Skeletal muscle satellite cell (primary cell): Measurements from ENCODE around the gene PARP9.
"Not testable (repeated sequence)": the region's sequence is repeated elsewhere in the genome, so short reads cannot be mapped to it uniquely, and the experiment has no call there.

Experiments
- H3K27me3 ChIP-seq: 2 replicates; pipeline ENCODE4 v1.7.0; 2013; ENCODE audit warnings: low read length; ENCODE audit not compliant: control insufficient read depth, insufficient read depth
- H3K36me3 ChIP-seq: 2 replicates; pipeline ENCODE4 v1.7.0; 2013; ENCODE audit warnings: mild to moderate bottlenecking, control low read depth, low read length; ENCODE audit not compliant: insufficient read depth
- H3K4me1 ChIP-seq: 2 replicates; pipeline ENCODE4 v1.7.0; 2013; ENCODE audit warnings: low read length; ENCODE audit not compliant: control insufficient read depth, insufficient read depth
- H3K4me2 ChIP-seq: 2 replicates; pipeline ENCODE4 v1.7.0; 2013; ENCODE audit warnings: mild to moderate bottlenecking, low read length
- H3K4me3 ChIP-seq: 2 replicates; pipeline ENCODE4 v1.7.0; 2013; ENCODE audit warnings: low read length
- H3K9ac ChIP-seq: 2 replicates; pipeline ENCODE4 v1.7.0; 2013; ENCODE audit warnings: mild to moderate bottlenecking, low read depth, low read length, moderate library complexity
- H3K9me3 ChIP-seq: replicated peaks from 2 replicates; pipeline ENCODE4 v1.7.0; 2013; ENCODE audit warnings: mild to moderate bottlenecking, control low read depth, low read length

Gene PARP9

GRCh38 chr3:122568755-122569154 lies 4.7 kb upstream of the PARP9 start:
- Histone ChIP-seq H3K36me3 (peaks cover 17% of the 10 kb centered on the region), H3K9ac (no peak overlapping the region), H3K4me2 (no peak overlapping the region), H3K4me1 (peaks cover 14% of the 10 kb centered on the region), H3K27me3 (no peaks in the 10 kb centered on the region), H3K4me3 (no peak overlapping the region), H3K9me3 (no peaks in the 10 kb centered on the region)

GRCh38 chr3:122568131-122568530 lies 4.0 kb upstream of the PARP9 start:
- not testable (repeated sequence) for H3K9me3 ChIP-seq, H3K4me2 ChIP-seq, H3K9ac ChIP-seq, H3K27me3 ChIP-seq, H3K4me3 ChIP-seq
- peaks cover 17% of the 10 kb centered on the region for H3K36me3 ChIP-seq
- H3K4me1 ChIP-seq: peaks cover 16% of the 10 kb centered on the region

GRCh38 chr3:122563717-122564025 lies 429 bp downstream of the PARP9 start:
- Histone ChIP-seq H3K9me3 (no peaks in the 10 kb centered on the region), H3K36me3 (peaks cover 5% of the 10 kb centered on the region), H3K27me3 (no peaks in the 10 kb centered on the region), H3K9ac (peak overlapping the region; percentile 93), H3K4me3 (peak overlapping the region; percentile 89), H3K4me2 (peak overlapping the region; percentile 94), H3K4me1 (peaks cover 11% of the 10 kb centered on the region)

- H3K4me2 ChIP-seq: peak overlapping the region; percentile 94
- H3K27me3 ChIP-seq: no peaks in the 10 kb centered on the region
- H3K9me3 ChIP-seq: no peaks in the 10 kb centered on the region
- H3K36me3 ChIP-seq: peaks cover 5% of the 10 kb centered on the region
- H3K4me1 ChIP-seq: peaks cover 11% of the 10 kb centered on the region
- peak overlapping the region; percentile 89 for H3K4me3 ChIP-seq
- peak overlapping the region; percentile 93 for H3K9ac ChIP-seq
These were observed 980 bp downstream of the PARP9 start for GRCh38 chr3:122562923-122563716.

- H3K36me3 ChIP-seq: no peaks in the 10 kb centered on the region
- H3K4me1 ChIP-seq: peaks cover 11% of the 10 kb centered on the region
- no peaks in the 10 kb centered on the region for H3K27me3 ChIP-seq
- H3K9ac ChIP-seq: no peak overlapping the region
- H3K4me2 ChIP-seq: no peak overlapping the region
- no peaks in the 10 kb centered on the region for H3K9me3 ChIP-seq
- no peak overlapping the region for H3K4me3 ChIP-seq
These were observed 3.4 kb downstream of the PARP9 start for GRCh38 chr3:122560680-122561079.

DNA sequence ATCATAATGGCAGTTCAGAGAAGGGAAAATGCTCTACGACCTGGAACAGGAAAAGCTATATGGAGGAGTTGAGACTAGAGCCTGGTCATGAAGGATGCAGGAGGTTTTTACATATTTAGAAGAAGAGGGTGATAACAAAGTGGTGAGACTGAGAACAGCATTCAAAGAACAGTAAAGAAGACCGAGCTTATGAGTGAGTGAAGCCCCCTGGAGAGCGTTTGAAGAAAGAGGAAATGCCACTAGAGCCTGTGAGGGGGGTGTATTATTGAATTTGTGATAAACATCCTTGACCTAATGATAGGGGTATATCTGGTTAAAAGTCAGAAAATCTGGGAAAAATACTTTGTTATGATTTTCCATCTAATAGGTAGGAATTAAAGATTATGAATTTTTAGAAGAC lies 4.2 kb downstream of the PARP9 start:
- Histone ChIP-seq H3K9ac (no peak overlapping the region), H3K27me3 (no peaks in the 10 kb centered on the region), H3K4me1 (peaks cover 8% of the 10 kb centered on the region), H3K4me2 (no peak overlapping the region), H3K4me3 (no peak overlapping the region), H3K9me3 (no peaks in the 10 kb centered on the region), H3K36me3 (no peaks in the 10 kb centered on the region)

- no peaks in the 10 kb centered on the region for H3K36me3 ChIP-seq
- H3K4me3 ChIP-seq: no peak overlapping the region
- no peaks in the 10 kb centered on the region for H3K27me3 ChIP-seq
These were observed 5.5 kb downstream of the PARP9 start for GRCh38 chr3:122558605-122559004.

GRCh38 chr3:122557356-122557755 lies 6.7 kb downstream of the PARP9 start:
- Histone ChIP-seq H3K4me1 (no peaks in the 10 kb centered on the region), H3K4me2 (no peak overlapping the region), H3K27me3 (no peaks in the 10 kb centered on the region), H3K36me3 (no peaks in the 10 kb centered on the region), H3K4me3 (no peak overlapping the region), H3K9me3 (no peaks in the 10 kb centered on the region), H3K9ac (no peak overlapping the region)

More at GRCh38 chr3:122558605-122559004, 5.5 kb downstream of the PARP9 start:
- no peak overlapping the region for H3K4me2 ChIP-seq
- no peaks in the 10 kb centered on the region for H3K9me3 ChIP-seq
- peaks cover 3% of the 10 kb centered on the region for H3K4me1 ChIP-seq
- no peak overlapping the region for H3K9ac ChIP-seq

GRCh38 chr3:122555275-122556071 lies 8.6 kb downstream of the PARP9 start:
- H3K9ac ChIP-seq: no peak overlapping the region
- H3K4me2 ChIP-seq: no peak overlapping the region
- H3K36me3 ChIP-seq: no peaks in the 10 kb centered on the region
- H3K27me3 ChIP-seq: no peaks in the 10 kb centered on the region
- no peak overlapping the region for H3K4me3 ChIP-seq
- H3K4me1 ChIP-seq: no peaks in the 10 kb centered on the region
- no peaks in the 10 kb centered on the region for H3K9me3 ChIP-seq

GRCh38 chr3:122553171-122553570 lies 10.9 kb downstream of the PARP9 start:
- H3K36me3 ChIP-seq: no peaks in the 10 kb centered on the region
- no peak overlapping the region for H3K9ac ChIP-seq
- H3K4me3 ChIP-seq: no peak overlapping the region
- no peaks in the 10 kb centered on the region for H3K9me3 ChIP-seq
- no peaks in the 10 kb centered on the region for H3K27me3 ChIP-seq
- no peak overlapping the region for H3K4me2 ChIP-seq
- no peaks in the 10 kb centered on the region for H3K4me1 ChIP-seq

GRCh38 chr3:122548619-122549018 lies 15.5 kb downstream of the PARP9 start:
- Histone ChIP-seq H3K36me3 (no peaks in the 10 kb centered on the region), H3K9ac (no peak overlapping the region), H3K4me1 (no peaks in the 10 kb centered on the region), H3K4me3 (no peak overlapping the region), H3K4me2 (no peak overlapping the region), H3K27me3 (no peaks in the 10 kb centered on the region), H3K9me3 (no peaks in the 10 kb centered on the region)

DNA sequence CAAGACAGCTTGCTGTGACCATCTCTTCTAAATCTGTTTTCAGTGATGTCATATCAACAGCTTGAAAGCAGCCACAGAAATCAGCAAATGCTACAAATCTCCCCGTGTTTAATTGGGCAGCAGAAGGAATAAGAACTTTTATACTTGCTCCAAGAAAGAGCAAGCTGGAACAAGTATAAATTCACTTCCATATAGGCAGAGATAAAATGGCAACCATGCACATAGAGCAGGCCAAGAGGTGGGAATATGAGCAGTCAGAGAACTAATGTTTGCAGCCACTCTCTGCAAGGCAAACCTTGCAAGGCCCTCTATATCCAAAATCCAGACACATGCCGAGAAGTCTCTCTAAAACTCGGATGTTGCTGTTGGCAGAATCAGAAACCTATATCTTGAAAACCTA lies 16.0 kb downstream of the PARP9 start:
- H3K4me3 ChIP-seq: no peak overlapping the region
- H3K9me3 ChIP-seq: no peaks in the 10 kb centered on the region
- H3K4me2 ChIP-seq: no peak overlapping the region
- no peaks in the 10 kb centered on the region for H3K27me3 ChIP-seq
- no peak overlapping the region for H3K9ac ChIP-seq
- H3K36me3 ChIP-seq: no peaks in the 10 kb centered on the region
- no peaks in the 10 kb centered on the region for H3K4me1 ChIP-seq
